MM.1S (cell line): ENCODE measurements around the gene GPR62.

ENCODE experiments used
- CTCF ChIP-seq: fragments of 300-600 bp; sonication (generic); IDR thresholded peaks from 2 replicates; pipeline ENCODE4 v1.5.1; 2016; ENCODE audit warnings: antibody characterized with exemption, low read length, mixed read lengths
- EZH2 ChIP-seq: fragments of 300-600 bp; sonication (generic); optimal IDR thresholded peaks from 2 replicates; pipeline ENCODE3; 2017; ENCODE audit warnings: low read depth, mild to moderate bottlenecking, antibody characterized with exemption, low read length, mixed read lengths

- TF ChIP-seq EZH2 (no peak), CTCF (no peak)
These were observed 11.3 kb downstream of the GPR62 start for GRCh38 chr3:51966486-51966885.
